MM.1S (cell line): ENCODE results near the gene CTNND1.

Experiments used
- DNase-seq: peaks from one replicate; pipeline ENCODE4 v3.0.0-alpha.2; 2015
- H2AFZ ChIP-seq: fragments of 300-600 bp; sonication (generic); 2 replicates; pipeline ENCODE4 v1.6.0; 2016; ENCODE audit warnings: antibody characterized with exemption, low read length
- H3F3A ChIP-seq: fragments of 300-600 bp; sonication (generic); 2 replicates; pipeline ENCODE4 v1.6.1; 2016; ENCODE audit warnings: mild to moderate bottlenecking, antibody characterized with exemption, low read length, moderate library complexity, mixed read lengths; ENCODE audit not compliant: insufficient read depth
- H3K27ac ChIP-seq: fragments of 300-600 bp; sonication (generic); 2 replicates; pipeline ENCODE4 v1.5.1; 2016; ENCODE audit warnings: mild to moderate bottlenecking, low read length
- H3K27me3 ChIP-seq: fragments of 300-600 bp; sonication (generic); replicated peaks from 2 replicates; pipeline ENCODE4 v1.6.0; 2016; ENCODE audit warnings: low read length; ENCODE audit not compliant: insufficient read depth
- H3K36me3 ChIP-seq: fragments of 300-600 bp; sonication (generic); replicated peaks from 2 replicates; pipeline ENCODE4 v1.6.1; 2016; ENCODE audit warnings: mild to moderate bottlenecking, low read length, mixed read lengths; ENCODE audit not compliant: insufficient read depth
- H3K4me1 ChIP-seq: fragments of 300-600 bp; sonication (generic); 2 replicates; pipeline ENCODE4 v1.6.1; 2016; ENCODE audit warnings: low read length, mixed read lengths
- H3K4me2 ChIP-seq: fragments of 300-600 bp; sonication (generic); 2 replicates; pipeline ENCODE4 v1.6.0; 2016; ENCODE audit warnings: low read depth, low read length
- H3K4me3 ChIP-seq: fragments of 300-600 bp; sonication (generic); 2 replicates; pipeline ENCODE4 v1.5.1; 2016; ENCODE audit warnings: low read length, mixed read lengths
- H3K79me2 ChIP-seq: fragments of 300-600 bp; sonication (generic); 2 replicates; pipeline ENCODE4 v1.6.1; 2016; ENCODE audit warnings: mixed run types, low read length, mixed read lengths
- H3K9ac ChIP-seq: fragments of 300-600 bp; sonication (generic); 2 replicates; pipeline ENCODE4 v1.6.1; 2016; ENCODE audit warnings: low read length, mixed read lengths
- H3K9me2 ChIP-seq: fragments of 300-600 bp; sonication (generic); replicated peaks from 2 replicates; pipeline ENCODE4 v1.6.1; 2016; ENCODE audit warnings: mild to moderate bottlenecking, low read length, mixed read lengths; ENCODE audit not compliant: insufficient read depth
- H3K9me3 ChIP-seq: fragments of 300-600 bp; sonication (generic); replicated peaks from 2 replicates; pipeline ENCODE4 v1.6.1; 2016; ENCODE audit warnings: mild to moderate bottlenecking, low read length, mixed read lengths; ENCODE audit not compliant: insufficient read depth
- H4K20me1 ChIP-seq: fragments of 300-600 bp; sonication (generic); 2 replicates; pipeline ENCODE4 v1.6.1; 2016; ENCODE audit warnings: mild to moderate bottlenecking, low read length, moderate library complexity, mixed read lengths; ENCODE audit not compliant: insufficient read depth
- EZH2 ChIP-seq: fragments of 300-600 bp; sonication (generic); optimal IDR thresholded peaks from 2 replicates; pipeline ENCODE3; 2017; ENCODE audit warnings: low read depth, mild to moderate bottlenecking, antibody characterized with exemption, low read length, mixed read lengths
- EZH2phosphoT487 ChIP-seq: fragments of 300-600 bp; sonication (generic); IDR thresholded peaks from 2 replicates; pipeline ENCODE4 v1.6.1; 2018; ENCODE audit warnings: antibody characterized with exemption, low read length
- TF ChIP-seq, protein P1 (sequence below): fragments of 300-600 bp; sonication (generic); IDR thresholded peaks from 2 replicates; pipeline ENCODE4 v1.5.1; 2016; ENCODE audit warnings: antibody characterized with exemption, low read length, mixed read lengths

CTNND1 gene

DNA sequence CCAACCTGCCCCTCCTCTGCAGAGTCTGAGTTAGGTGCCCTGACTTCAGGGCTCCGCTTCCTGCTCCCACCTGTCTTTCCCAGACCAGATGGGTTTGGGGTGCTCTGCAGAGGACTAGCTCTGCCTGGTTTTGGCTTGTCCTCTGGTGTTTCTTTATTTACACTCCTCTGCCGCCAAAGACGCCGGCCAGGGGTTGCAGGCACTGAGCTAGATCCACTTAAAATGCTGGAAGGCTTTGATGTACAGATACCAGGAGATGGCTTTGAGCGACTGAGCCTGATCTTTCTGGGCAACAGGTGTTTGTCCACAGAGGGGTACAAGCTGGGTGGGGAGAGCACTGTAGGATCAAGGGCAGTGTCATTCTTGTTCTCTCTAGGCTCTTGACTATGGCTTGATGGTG, 16.4 kb upstream of the CTNND1 start:
- no peak overlapping the region for H2AFZ ChIP-seq
- H3K79me2 ChIP-seq: peaks cover 26% of the 10 kb centered on the region
- H3K4me3 ChIP-seq: no peak overlapping the region
- H3K4me1 ChIP-seq: 0 out of 2 replicates have a peak, but pooled peaks cover 5% of the 10 kb centered on the region
- no peak overlapping the region for H3K27ac ChIP-seq
- H3K27me3 ChIP-seq: no peaks in the 10 kb centered on the region
- no peaks in the 10 kb centered on the region for H3K9me2 ChIP-seq
- no peak for TF ChIP-seq EZH2
- TF ChIP-seq, protein P1, sequence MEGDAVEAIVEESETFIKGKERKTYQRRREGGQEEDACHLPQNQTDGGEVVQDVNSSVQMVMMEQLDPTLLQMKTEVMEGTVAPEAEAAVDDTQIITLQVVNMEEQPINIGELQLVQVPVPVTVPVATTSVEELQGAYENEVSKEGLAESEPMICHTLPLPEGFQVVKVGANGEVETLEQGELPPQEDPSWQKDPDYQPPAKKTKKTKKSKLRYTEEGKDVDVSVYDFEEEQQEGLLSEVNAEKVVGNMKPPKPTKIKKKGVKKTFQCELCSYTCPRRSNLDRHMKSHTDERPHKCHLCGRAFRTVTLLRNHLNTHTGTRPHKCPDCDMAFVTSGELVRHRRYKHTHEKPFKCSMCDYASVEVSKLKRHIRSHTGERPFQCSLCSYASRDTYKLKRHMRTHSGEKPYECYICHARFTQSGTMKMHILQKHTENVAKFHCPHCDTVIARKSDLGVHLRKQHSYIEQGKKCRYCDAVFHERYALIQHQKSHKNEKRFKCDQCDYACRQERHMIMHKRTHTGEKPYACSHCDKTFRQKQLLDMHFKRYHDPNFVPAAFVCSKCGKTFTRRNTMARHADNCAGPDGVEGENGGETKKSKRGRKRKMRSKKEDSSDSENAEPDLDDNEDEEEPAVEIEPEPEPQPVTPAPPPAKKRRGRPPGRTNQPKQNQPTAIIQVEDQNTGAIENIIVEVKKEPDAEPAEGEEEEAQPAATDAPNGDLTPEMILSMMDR: no peak
- no peak for TF ChIP-seq EZH2phosphoT487
- peaks cover 6% of the 10 kb centered on the region; the same call in 1 of the 2 replicates for H3F3A ChIP-seq
- H3K9me3 ChIP-seq: no peaks in the 10 kb centered on the region
- DNase-seq: no peak
- no peaks in the 10 kb centered on the region for H4K20me1 ChIP-seq
- no peak overlapping the region for H3K9ac ChIP-seq
- H3K4me2 ChIP-seq: no peak overlapping the region
- H3K36me3 ChIP-seq: peaks cover 4% of the 10 kb centered on the region; the same call in 1 of the 2 replicates

DNA sequence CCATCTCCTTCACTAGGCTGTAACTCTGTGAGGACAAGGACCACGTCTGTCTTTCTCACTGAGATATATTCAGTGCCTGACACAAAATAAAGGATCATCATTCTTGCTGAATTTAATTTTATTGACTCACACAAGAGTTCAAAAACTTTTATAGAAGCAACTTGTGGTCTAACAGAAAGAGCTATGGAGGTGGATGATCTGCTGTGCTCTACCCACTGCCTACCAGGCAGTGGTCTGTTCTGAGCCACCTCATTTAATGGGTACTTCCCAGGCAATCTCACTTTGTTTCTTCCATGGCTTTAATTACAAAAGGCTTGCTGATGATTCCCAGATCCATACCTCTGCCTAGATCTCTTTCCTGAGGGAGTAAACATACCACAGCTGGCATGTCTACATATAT, 14.7 kb upstream of the CTNND1 start:
- Histone ChIP-seq H3K9me2 (no peaks in the 10 kb centered on the region), H3K4me3 (no peak overlapping the region), H2AFZ (no peak overlapping the region), H3F3A (no peaks in the 10 kb centered on the region), H3K9me3 (no peaks in the 10 kb centered on the region), H3K27me3 (no peaks in the 10 kb centered on the region), H3K4me2 (no peak overlapping the region), H3K9ac (no peak overlapping the region), H3K27ac (no peak overlapping the region), H4K20me1 (no peaks in the 10 kb centered on the region), H3K36me3 (peaks cover 4% of the 10 kb centered on the region; the same call in 1 of the 2 replicates), H3K4me1 (0 out of 2 replicates have a peak, but pooled peaks cover 5% of the 10 kb centered on the region), H3K79me2 (peaks cover 20% of the 10 kb centered on the region)
- TF ChIP-seq EZH2phosphoT487 (no peak), EZH2 (no peak)
- TF ChIP-seq, protein P1: no peak
- DNase-seq: no peak

DNA sequence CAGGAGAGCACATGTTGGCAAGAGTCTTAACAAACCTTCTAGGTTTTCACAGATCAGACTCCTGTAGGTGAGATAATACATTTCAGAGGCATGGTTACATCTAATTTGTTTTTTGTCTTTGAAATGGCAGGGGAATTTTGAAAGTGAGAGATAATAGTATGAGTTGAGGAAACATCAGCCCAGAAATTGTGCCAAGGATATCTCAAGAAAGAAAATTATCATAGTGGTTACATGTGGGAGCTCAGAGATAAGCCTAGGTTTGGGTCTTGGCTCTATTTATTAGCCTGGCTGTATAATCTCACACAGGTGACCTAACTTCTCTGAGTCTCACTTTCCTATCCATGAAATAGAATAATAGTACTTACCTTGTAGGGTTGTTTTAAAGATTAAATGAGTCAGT, 10.4 kb upstream of the CTNND1 start:
- H2AFZ ChIP-seq: no peak overlapping the region
- no peaks in the 10 kb centered on the region for H4K20me1 ChIP-seq
- H3K4me1 ChIP-seq: no peaks in the 10 kb centered on the region
- no peaks in the 10 kb centered on the region for H3K79me2 ChIP-seq
- H3K36me3 ChIP-seq: no peaks in the 10 kb centered on the region
- no peaks in the 10 kb centered on the region for H3F3A ChIP-seq
- H3K9me3 ChIP-seq: no peaks in the 10 kb centered on the region
- TF ChIP-seq, protein P1: no peak
- TF ChIP-seq EZH2phosphoT487: no peak
- TF ChIP-seq EZH2: no peak
- no peak overlapping the region for H3K4me3 ChIP-seq
- no peak for DNase-seq
- no peaks in the 10 kb centered on the region for H3K9me2 ChIP-seq
- H3K27ac ChIP-seq: no peak overlapping the region
- H3K4me2 ChIP-seq: no peak overlapping the region
- no peaks in the 10 kb centered on the region for H3K27me3 ChIP-seq
- H3K9ac ChIP-seq: no peak overlapping the region
